H9 (cell line): ENCODE data around the gene GPR156. TPM values are rescaled to one million over a fixed set of nuclear protein-coding genes. Genes with fewer than 3 reads are reported as not detected.

Experiments
- DNase-seq: peaks from one replicate; pipeline ENCODE4 v3.0.0-alpha.2; 2017
- H2AFZ ChIP-seq: one replicate; pipeline ENCODE4 v1.6.1; 2013; ENCODE audit warnings: mild to moderate bottlenecking, low read length, control low read depth, moderate library complexity
- H2AK5ac ChIP-seq: 2 replicates; pipeline ENCODE4 v1.6.1; 2013; ENCODE audit warnings: low read length, control low read depth, mixed read lengths; ENCODE audit not compliant: insufficient read length
- H2BK120ac ChIP-seq: one replicate; pipeline ENCODE4 v1.6.1; 2013; ENCODE audit warnings: low read depth, mild to moderate bottlenecking, low read length, control low read depth, inconsistent platforms; ENCODE audit not compliant: poor library complexity, severe bottlenecking
- H2BK12ac ChIP-seq: 2 replicates; pipeline ENCODE4 v1.6.1; 2013; ENCODE audit warnings: low read length, control low read depth, mixed read lengths, low read depth; ENCODE audit not compliant: insufficient read length
- H2BK15ac ChIP-seq: 2 replicates; pipeline ENCODE4 v1.6.1; 2013; ENCODE audit warnings: low read depth, low read length, control low read depth
- H2BK20ac ChIP-seq: one replicate; pipeline ENCODE4 v1.6.1; 2013; ENCODE audit warnings: low read depth, mild to moderate bottlenecking, low read length, control low read depth, inconsistent platforms; ENCODE audit not compliant: poor library complexity, severe bottlenecking
- H2BK5ac ChIP-seq: 2 replicates; pipeline ENCODE4 v1.6.1; 2013; ENCODE audit warnings: low read length, control low read depth, mixed read lengths; ENCODE audit not compliant: insufficient read length
- H3K14ac ChIP-seq: 2 replicates; pipeline ENCODE4 v1.6.1; 2013; ENCODE audit warnings: low read length, control low read depth; ENCODE audit not compliant: insufficient read depth
- H3K18ac ChIP-seq: 2 replicates; pipeline ENCODE4 v1.6.1; 2013; ENCODE audit warnings: low read depth, mild to moderate bottlenecking, mixed read lengths, low read length, control low read depth; ENCODE audit not compliant: insufficient read length
- H3K23ac ChIP-seq: 2 replicates; pipeline ENCODE4 v1.6.1; 2013; ENCODE audit warnings: low read length, control low read depth, mixed read lengths, low read depth; ENCODE audit not compliant: insufficient read length
- H3K23me2 ChIP-seq: 2 replicates; pipeline ENCODE4 v1.6.1; 2013; ENCODE audit warnings: low read depth, mild to moderate bottlenecking, mixed read lengths, low read length, control low read depth; ENCODE audit not compliant: insufficient read length, poor library complexity, severe bottlenecking
- H3K27ac ChIP-seq: 2 replicates; pipeline ENCODE4 v1.5.1; 2013; ENCODE audit warnings: low read length, control low read depth, mixed read lengths, low read depth; ENCODE audit not compliant: insufficient read length
- H3K27me3 ChIP-seq: 2 replicates; pipeline ENCODE4 v1.6.1; 2013; ENCODE audit warnings: low read length, control low read depth, inconsistent platforms; ENCODE audit not compliant: insufficient read depth
- H3K4ac ChIP-seq: 2 replicates; pipeline ENCODE4 v1.6.1; 2013; ENCODE audit warnings: low read depth, mild to moderate bottlenecking, control low read depth, inconsistent platforms, low read length, moderate library complexity
- H3K4me1 ChIP-seq: 2 replicates; pipeline ENCODE4 v1.6.1; 2013; ENCODE audit warnings: low read length, control low read depth, inconsistent platforms; ENCODE audit not compliant: insufficient read depth
- H3K4me2 ChIP-seq: 2 replicates; pipeline ENCODE4 v1.6.1; 2013; ENCODE audit warnings: low read length, control low read depth, mixed read lengths; ENCODE audit not compliant: insufficient read length, insufficient read depth
- H3K56ac ChIP-seq: 2 replicates; pipeline ENCODE4 v1.6.1; 2013; ENCODE audit warnings: low read depth, mild to moderate bottlenecking, mixed read lengths, low read length, control low read depth; ENCODE audit not compliant: insufficient read length
- H3K79me1 ChIP-seq: 2 replicates; pipeline ENCODE4 v1.6.1; 2013; ENCODE audit warnings: low read depth, mild to moderate bottlenecking, moderate library complexity, low read length, control low read depth, inconsistent platforms; ENCODE audit not compliant: insufficient read depth, poor library complexity, severe bottlenecking
- H3K79me2 ChIP-seq: 2 replicates; pipeline ENCODE4 v1.6.1; 2013; ENCODE audit warnings: low read length, control low read depth, inconsistent platforms; ENCODE audit not compliant: insufficient read depth
- H3K9ac ChIP-seq: 2 replicates; pipeline ENCODE4 v1.6.1; 2013; ENCODE audit warnings: low read length, control low read depth, mixed read lengths; ENCODE audit not compliant: insufficient read length; ENCODE audit errors: extremely low read depth
- H3K9me3 ChIP-seq: one replicate; pipeline ENCODE4 v1.6.1; 2013; ENCODE audit warnings: low read depth, low read length, inconsistent platforms; ENCODE audit not compliant: control insufficient read depth
- H3T11ph ChIP-seq: one replicate; pipeline ENCODE4 v1.6.1; 2013; ENCODE audit warnings: mild to moderate bottlenecking, low read length, control low read depth, inconsistent platforms
- H4K20me1 ChIP-seq: one replicate; pipeline ENCODE4 v1.6.1; 2013; ENCODE audit not compliant: control insufficient read depth, insufficient read length, insufficient read depth
- H4K5ac ChIP-seq: 2 replicates; pipeline ENCODE4 v1.6.1; 2013; ENCODE audit warnings: low read depth, mild to moderate bottlenecking, mixed read lengths, low read length, control low read depth; ENCODE audit not compliant: insufficient read length
- H4K8ac ChIP-seq: replicated peaks from 2 replicates; pipeline ENCODE4 v1.6.1; 2013; ENCODE audit warnings: low read length, control low read depth, mixed read lengths, low read depth; ENCODE audit not compliant: insufficient read length
- H4K91ac ChIP-seq: 2 replicates; pipeline ENCODE4 v1.6.1; 2013; ENCODE audit warnings: low read depth, mild to moderate bottlenecking, moderate library complexity, mixed read lengths, low read length, control low read depth; ENCODE audit not compliant: insufficient read length
- H3K27ac Mint-ChIP-seq, 3 experiments: 2 replicates in 2 of 3; 3 replicates in 1 of 3; pipeline ENCODE4 v1.8.0; 2020 to 2021; ENCODE audit warnings: mixed read lengths in 3 of 3, mild to moderate bottlenecking in 1 of 3, moderate library complexity in 1 of 3
- H3K27me3 Mint-ChIP-seq: 2 replicates; pipeline ENCODE4 v1.8.0; 2021; ENCODE audit warnings: low read depth, mild to moderate bottlenecking, moderate library complexity, mixed read lengths
- H3K36me3 Mint-ChIP-seq, 3 experiments: 2 replicates in 2 of 3; 3 replicates in 1 of 3; pipeline ENCODE4 v1.8.0; 2020 to 2021; ENCODE audit warnings: low read depth in 3 of 3, mixed read lengths in 3 of 3; ENCODE audit not compliant: insufficient read depth in 1 of 3
- H3K4me1 Mint-ChIP-seq, 2 experiments: 2 replicates each; pipeline ENCODE4 v1.8.0; 2020; ENCODE audit warnings: mixed read lengths in 2 of 2
- H3K4me3 Mint-ChIP-seq, 2 experiments: 2 replicates in 1 of 2; 3 replicates in 1 of 2; pipeline ENCODE4 v1.8.0; 2020 to 2021; ENCODE audit warnings: mild to moderate bottlenecking in 2 of 2, mixed read lengths in 2 of 2, moderate library complexity in 1 of 2
- H3K9me3 Mint-ChIP-seq, 2 experiments: 2 replicates in 1 of 2; 3 replicates in 1 of 2; pipeline ENCODE4 v1.8.0; 2020; ENCODE audit warnings: mild to moderate bottlenecking in 2 of 2, mixed read lengths in 2 of 2, moderate library complexity in 1 of 2
- WGBS: extraction: QIAGEN DNeasy Blood & Tissue Kit; methylation state at CpG from one replicate; pipeline ENCODE4 v1.1.7; 2013; ENCODE audit warnings: missing lambda C conversion rate, low lambda C conversion rate, mixed read lengths; ENCODE audit not compliant: insufficient read length; ENCODE audit errors: extremely low coverage; 5-methylcytosine and 5-hydroxymethylcytosine counted together
- total RNA-seq: library from RNA; stranded (reverse); gene quantifications from 2 replicates; pipeline ENCODE4 v1.2.1, GENCODE V29; 2021
- TF ChIP-seq, protein P1 (sequence below): fragments of 200-600 bp; sonication (generic); conservative IDR thresholded peaks from 3 replicates; pipeline ENCODE4 v1.8.0; 2021; ENCODE audit warnings: antibody characterized with exemption, mild to moderate bottlenecking

GPR156 gene
- total RNA-seq, 1 experiment from 2014 or later = 1.8 TPM

DNA sequence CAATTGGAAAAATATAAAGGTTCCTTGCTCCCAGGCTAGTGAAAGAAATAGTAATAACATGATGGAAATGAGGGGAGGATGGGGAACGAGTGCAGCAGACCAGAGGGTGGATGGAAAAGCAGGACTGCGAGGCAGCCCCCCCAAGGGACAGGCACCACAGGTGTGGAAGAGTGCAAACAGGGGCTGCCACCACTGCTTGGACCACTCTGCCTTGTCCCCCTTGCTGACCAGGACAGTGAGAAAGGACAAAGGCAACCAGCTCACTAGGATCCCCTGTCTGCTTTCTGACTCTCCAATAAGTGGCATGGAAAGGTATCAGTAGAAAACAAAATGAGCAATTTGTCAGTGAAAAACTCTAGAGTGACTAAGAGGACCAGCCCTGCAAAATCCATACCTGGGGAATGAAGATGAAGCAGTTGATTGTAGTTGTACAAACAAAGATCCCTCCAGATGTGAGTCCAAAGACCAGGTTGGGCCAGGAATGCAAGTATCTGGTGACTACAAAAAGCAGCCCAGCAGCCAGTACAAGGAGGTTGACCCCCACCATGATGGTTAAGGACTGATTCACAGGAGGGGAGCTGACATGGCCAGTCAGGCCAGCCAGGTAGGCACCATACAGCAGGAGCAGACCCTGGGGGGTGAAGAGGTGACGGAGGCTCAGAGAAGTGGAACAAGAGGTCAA is 104.2 kb downstream of the GPR156 start:
- H3K4me3 Mint-ChIP-seq = no peak overlapping the region
- peaks cover 14% of the 10 kb centered on the region in 2 experiments for H3K4me1 Mint-ChIP-seq
- Histone ChIP-seq H3K4ac (no peak overlapping the region), H3K27ac (no peak overlapping the region), H4K20me1 (no peaks in the 10 kb centered on the region), H3K14ac (no peak overlapping the region; the same call in 1 of the 2 replicates), H4K91ac (no peak overlapping the region), H3T11ph (no peak overlapping the region), H3K56ac (no peak overlapping the region), H3K27me3 (no peaks in the 10 kb centered on the region), H2AK5ac (no peak overlapping the region), H2BK12ac (no peak overlapping the region), H3K23me2 (no peaks in the 10 kb centered on the region), H3K18ac (no peak overlapping the region), H3K9me3 (no peaks in the 10 kb centered on the region), H3K23ac (no peak overlapping the region), H3K4me1 (no peaks in the 10 kb centered on the region; the same call in 1 of the 2 replicates), H3K9ac (no peak overlapping the region), H3K79me1 (no peaks in the 10 kb centered on the region), H4K8ac (no peak overlapping the region), H2BK120ac (no peak overlapping the region), H4K5ac (no peak overlapping the region), H3K79me2 (no peaks in the 10 kb centered on the region), H2BK20ac (no peak overlapping the region), H2AFZ (no peak overlapping the region), H3K4me2 (no peak overlapping the region), H2BK15ac (no peak overlapping the region), H2BK5ac (no peak overlapping the region)
- TF ChIP-seq, protein P1, sequence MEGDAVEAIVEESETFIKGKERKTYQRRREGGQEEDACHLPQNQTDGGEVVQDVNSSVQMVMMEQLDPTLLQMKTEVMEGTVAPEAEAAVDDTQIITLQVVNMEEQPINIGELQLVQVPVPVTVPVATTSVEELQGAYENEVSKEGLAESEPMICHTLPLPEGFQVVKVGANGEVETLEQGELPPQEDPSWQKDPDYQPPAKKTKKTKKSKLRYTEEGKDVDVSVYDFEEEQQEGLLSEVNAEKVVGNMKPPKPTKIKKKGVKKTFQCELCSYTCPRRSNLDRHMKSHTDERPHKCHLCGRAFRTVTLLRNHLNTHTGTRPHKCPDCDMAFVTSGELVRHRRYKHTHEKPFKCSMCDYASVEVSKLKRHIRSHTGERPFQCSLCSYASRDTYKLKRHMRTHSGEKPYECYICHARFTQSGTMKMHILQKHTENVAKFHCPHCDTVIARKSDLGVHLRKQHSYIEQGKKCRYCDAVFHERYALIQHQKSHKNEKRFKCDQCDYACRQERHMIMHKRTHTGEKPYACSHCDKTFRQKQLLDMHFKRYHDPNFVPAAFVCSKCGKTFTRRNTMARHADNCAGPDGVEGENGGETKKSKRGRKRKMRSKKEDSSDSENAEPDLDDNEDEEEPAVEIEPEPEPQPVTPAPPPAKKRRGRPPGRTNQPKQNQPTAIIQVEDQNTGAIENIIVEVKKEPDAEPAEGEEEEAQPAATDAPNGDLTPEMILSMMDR = no peak
- no peaks in the 10 kb centered on the region for H3K27me3 Mint-ChIP-seq
- H3K27ac Mint-ChIP-seq = no peak overlapping the region
- H3K36me3 Mint-ChIP-seq = no peaks in the 10 kb centered on the region
- no peak for DNase-seq
- WGBS = no CpG with 5 or more reads among the region's 3 CpGs
- H3K9me3 Mint-ChIP-seq = no peaks in the 10 kb centered on the region
